HepG2 (cell line): ENCODE data around the gene ROMO1. TPM values are rescaled to one million over a fixed set of nuclear protein-coding genes. Genes with fewer than 3 reads are reported as not detected.

Source experiments
- ARNT2 ChIP-seq: sonication (generic); formaldehyde crosslinking; IDR thresholded peaks from 2 replicates; pipeline ENCODE4 v1.8.0; 2022; ENCODE audit warnings: mild to moderate bottlenecking, low read depth, missing genetic modification reagents, moderate library complexity
- CBFB ChIP-seq: sonication (generic); formaldehyde crosslinking; IDR thresholded peaks from 2 replicates; pipeline ENCODE4 v1.4.0; 2020; ENCODE audit warnings: missing genetic modification reagents
- CBX5 ChIP-seq: sonication (generic); formaldehyde crosslinking; IDR thresholded peaks from 2 replicates; pipeline ENCODE4 v1.4.0; 2020; ENCODE audit warnings: missing genetic modification reagents, borderline replicate concordance
- DPF2 ChIP-seq: sonication (generic); formaldehyde crosslinking; IDR thresholded peaks from 2 replicates; pipeline ENCODE4 v1.4.0; 2020; ENCODE audit warnings: mild to moderate bottlenecking, low read depth, missing genetic modification reagents, borderline replicate concordance
- HBP1 ChIP-seq: IDR thresholded peaks from 2 replicates; pipeline ENCODE4 v1.6.1; 2016; ENCODE audit warnings: low read depth, control low read depth
- MLXIP ChIP-seq: sonication (generic); formaldehyde crosslinking; IDR thresholded peaks from 2 replicates; pipeline ENCODE4 v1.9.0; 2021; ENCODE audit warnings: missing genetic modification reagents, borderline replicate concordance
- MZF1 ChIP-seq: sonication (generic); formaldehyde crosslinking; IDR thresholded peaks from 2 replicates; pipeline ENCODE4 v1.8.1; 2023; ENCODE audit warnings: mild to moderate bottlenecking, missing genetic modification reagents, borderline replicate concordance
- SMAD3 ChIP-seq: sonication (generic); formaldehyde crosslinking; IDR thresholded peaks from 2 replicates; pipeline ENCODE4 v1.4.0; 2020; ENCODE audit warnings: missing genetic modification reagents
- TEF ChIP-seq: sonication (generic); formaldehyde crosslinking; IDR thresholded peaks from 2 replicates; pipeline ENCODE4 v1.5.0; 2020; ENCODE audit warnings: missing genetic modification reagents
- THAP11 ChIP-seq: IDR thresholded peaks from 2 replicates; pipeline ENCODE4 v1.6.1; 2016; ENCODE audit warnings: missing biosample characterization, missing genetic modification reagents
- ZBTB33 ChIP-seq: sonication (generic); formaldehyde crosslinking; IDR thresholded peaks from 2 replicates; pipeline ENCODE4 v1.4.0; 2020; ENCODE audit warnings: missing genetic modification reagents
- ZNF101 ChIP-seq: sonication (generic); formaldehyde crosslinking; IDR thresholded peaks from 2 replicates; pipeline ENCODE4 v1.4.0; 2020; ENCODE audit warnings: mild to moderate bottlenecking, low read depth, missing genetic modification reagents, borderline replicate concordance
- ZNF576 ChIP-seq: sonication (generic); formaldehyde crosslinking; IDR thresholded peaks from 2 replicates; pipeline ENCODE4 v1.4.0; 2020; ENCODE audit warnings: mild to moderate bottlenecking, missing genetic modification reagents
- ZNF7 ChIP-seq: IDR thresholded peaks from 2 replicates; pipeline ENCODE4 v1.6.1; 2016; ENCODE audit warnings: missing biosample characterization, missing genetic modification reagents
- ZNF737 ChIP-seq: sonication (generic); formaldehyde crosslinking; IDR thresholded peaks from 2 replicates; pipeline ENCODE4 v1.5.0; 2020; ENCODE audit warnings: missing genetic modification reagents, mild to moderate bottlenecking, borderline replicate concordance
- ZNF749 ChIP-seq: sonication (generic); formaldehyde crosslinking; IDR thresholded peaks from 2 replicates; pipeline ENCODE4 v1.8.0; 2022; ENCODE audit warnings: mild to moderate bottlenecking, missing genetic modification reagents, moderate library complexity, borderline replicate concordance
- ZNF784 ChIP-seq: sonication (generic); formaldehyde crosslinking; IDR thresholded peaks from 2 replicates; pipeline ENCODE4 v1.5.1; 2020; ENCODE audit warnings: missing genetic modification reagents, mild to moderate bottlenecking, borderline replicate concordance
- ZSCAN5A ChIP-seq: sonication (generic); formaldehyde crosslinking; IDR thresholded peaks from 2 replicates; pipeline ENCODE4 v1.8.0; 2022; ENCODE audit warnings: mild to moderate bottlenecking, missing genetic modification reagents, borderline replicate concordance
- polyA plus RNA-seq, 8 experiments: library from polyadenylated mRNA; depleted of rRNA in 3 of 8; stranded (reverse) in 7 of 8; unstranded in 1 of 8; fragments of >200 nt; fragmentation: Illumina TruSeq in 4 of 8; extraction: Trizol in 4 of 8; gene quantifications; 2 replicates each; pipeline versions ENCODE4 v1.2.1 to v1.2.3, GENCODE V29; 2011 to 2016; ENCODE audit warnings: low read depth in 4 of 8, missing spikeins in 1 of 8, mixed read lengths in 1 of 8; ENCODE audit not compliant: insufficient read depth in 1 of 8
- total RNA-seq, 5 experiments: library from RNA; depleted of rRNA; stranded (reverse); fragments of >200 nt; fragmentation: Illumina TruSeq; extraction: Trizol; gene quantifications; 2 replicates each; pipeline ENCODE4 v1.2.3, GENCODE V29; 2016; ENCODE audit warnings: low read depth in 1 of 5

Gene ROMO1
- total and polyA plus RNA-seq, 2 of the 13 experiments (the other 11 are each of a cell fraction or from before 2014, with no cell fraction given), result 636 to 755 TPM

- TF ChIP-seq DPF2 (CRISPR knock-in tag) (no peak), THAP11 (CRISPR knock-in tag) (peak; percentile 96), CBX5 (peak; percentile 96), ZNF737 (peak; percentile 99), ZSCAN5A (peak; percentile 99), ZNF101 (CRISPR knock-in tag) (peak; percentile 27), ZNF576 (CRISPR knock-in tag) (peak; percentile 84), ARNT2 (CRISPR knock-in tag) (peak; percentile 99), TEF (CRISPR knock-in tag) (no peak; the same call in none of the 2 replicates), CBFB (CRISPR knock-in tag) (peak; percentile 98), SMAD3 (CRISPR knock-in tag) (peak; percentile 95), ZNF749 (CRISPR knock-in tag) (peak; percentile 98), ZBTB33 (CRISPR knock-in tag) (peak; percentile 74), MLXIP (CRISPR knock-in tag) (peak; percentile 94; the same call in 1 of the 2 replicates), HBP1 (peak; percentile 93), ZNF7 (CRISPR knock-in tag) (peak; percentile 25; the same call in 1 of the 2 replicates), ZNF784 (CRISPR knock-in tag) (peak; percentile 95), MZF1 (no peak)
Measured at GRCh38 chr20:35699127-35699956, at the start of gene ROMO1, which contains the start of gene NFS1 (continued).
